ENCODE measurements around the gene TSPEAR.
"Not testable (repeated sequence)": the region's sequence is repeated elsewhere in the genome, so short reads cannot be mapped to it uniquely, and the experiment has no call there.

Gene TSPEAR

GRCh38 chr21:44643741-44644310 lies 67.5 kb downstream of the TSPEAR start:
- no peaks in the 10 kb centered on the region for H3K9me2 ChIP-seq (replicated peaks; ENCODE audit: control insufficient read depth, low read length)
- no peaks in the 10 kb centered on the region for H3K36me3 ChIP-seq (ENCODE audit: control insufficient read depth, low read length)
- H3K9me3 ChIP-seq (ENCODE audit: control insufficient read depth, insufficient read depth, low read length), result peaks cover 12% of the 10 kb centered on the region; the same call in 1 of the 2 replicates
- H3K27me3 ChIP-seq (ENCODE audit: control insufficient read depth, low read length), result no peaks in the 10 kb centered on the region
- H3K4me1 ChIP-seq (ENCODE audit: control insufficient read depth, low read length), result no peaks in the 10 kb centered on the region
- H3K4me3 ChIP-seq (ENCODE audit: low read length), result no peak overlapping the region
- no peaks in the 10 kb centered on the region for H4K20me1 ChIP-seq (ENCODE audit: control insufficient read depth, insufficient read depth, low read depth, low read length)
- no peaks in the 10 kb centered on the region for H3K79me2 ChIP-seq (ENCODE audit: control insufficient read depth, low read length)
- no peaks in the 10 kb centered on the region for H3F3A ChIP-seq (ENCODE audit: control insufficient read depth, insufficient read depth)
- TF ChIP-seq EZH2phosphoT487 (IDR thresholded peaks at IDR 0.05; ENCODE audit: borderline replicate concordance, low read length) (no peak), CTCF (IDR thresholded peaks at IDR 0.05; ENCODE audit: low read depth, low read length, poor library complexity, severe bottlenecking) (no peak)
- no peak overlapping the region for H3K27ac ChIP-seq (ENCODE audit: low read depth, low read length)
- H3K4me2 ChIP-seq (ENCODE audit: low read length), result no peak overlapping the region

- TF ChIP-seq CTCF (IDR thresholded peaks at IDR 0.05; ENCODE audit: low read depth, low read length, poor library complexity, severe bottlenecking), result no peak
- TF ChIP-seq EZH2phosphoT487 (IDR thresholded peaks at IDR 0.05; ENCODE audit: borderline replicate concordance, low read length), result no peak
- Histone ChIP-seq H3K79me2 (ENCODE audit: control insufficient read depth, low read length) (no peaks in the 10 kb centered on the region), H3K27me3 (ENCODE audit: control insufficient read depth, low read length) (no peaks in the 10 kb centered on the region), H3K4me3 (ENCODE audit: low read length) (no peak overlapping the region), H3K4me2 (ENCODE audit: low read length) (no peak overlapping the region), H3K9me2 (replicated peaks; ENCODE audit: control insufficient read depth, low read length) (no peaks in the 10 kb centered on the region), H3F3A (ENCODE audit: control insufficient read depth, insufficient read depth) (no peaks in the 10 kb centered on the region), H3K36me3 (ENCODE audit: control insufficient read depth, low read length) (no peaks in the 10 kb centered on the region), H3K4me1 (ENCODE audit: control insufficient read depth, low read length) (no peaks in the 10 kb centered on the region), H3K9me3 (ENCODE audit: control insufficient read depth, insufficient read depth, low read length) (peaks cover 12% of the 10 kb centered on the region; the same call in 1 of the 2 replicates), H4K20me1 (ENCODE audit: control insufficient read depth, insufficient read depth, low read depth, low read length) (no peaks in the 10 kb centered on the region), H3K27ac (ENCODE audit: low read depth, low read length) (no peak overlapping the region)
Observed at GRCh38 chr21:44640761-44641160, 70.6 kb downstream of the TSPEAR start.

GRCh38 chr21:44639331-44639655 lies 72.1 kb downstream of the TSPEAR start:
- TF ChIP-seq CTCF (IDR thresholded peaks at IDR 0.05; ENCODE audit: low read depth, low read length, poor library complexity, severe bottlenecking) (no peak), EZH2phosphoT487 (IDR thresholded peaks at IDR 0.05; ENCODE audit: borderline replicate concordance, low read length) (no peak)
- H3F3A ChIP-seq (ENCODE audit: control insufficient read depth, insufficient read depth), result no peaks in the 10 kb centered on the region
- H3K27ac ChIP-seq (ENCODE audit: low read depth, low read length), result no peak overlapping the region
- no peaks in the 10 kb centered on the region for H3K79me2 ChIP-seq (ENCODE audit: control insufficient read depth, low read length)
- H3K9me3 ChIP-seq (ENCODE audit: control insufficient read depth, insufficient read depth, low read length), result peaks cover 4% of the 10 kb centered on the region; the same call in 1 of the 2 replicates
- H3K9me2 ChIP-seq (replicated peaks; ENCODE audit: control insufficient read depth, low read length), result no peaks in the 10 kb centered on the region
- H3K4me1 ChIP-seq (ENCODE audit: control insufficient read depth, low read length), result no peaks in the 10 kb centered on the region
- H3K36me3 ChIP-seq (ENCODE audit: control insufficient read depth, low read length), result no peaks in the 10 kb centered on the region
- no peaks in the 10 kb centered on the region for H3K27me3 ChIP-seq (ENCODE audit: control insufficient read depth, low read length)
- no peaks in the 10 kb centered on the region for H4K20me1 ChIP-seq (ENCODE audit: control insufficient read depth, insufficient read depth, low read depth, low read length)
- H3K4me2 ChIP-seq (ENCODE audit: low read length), result no peak overlapping the region
- H3K4me3 ChIP-seq (ENCODE audit: low read length), result no peak overlapping the region

GRCh38 chr21:44638506-44639330 lies 72.7 kb downstream of the TSPEAR start:
- not testable (repeated sequence) for H3K36me3 ChIP-seq (ENCODE audit: control insufficient read depth, low read length); H3K9me2 ChIP-seq (replicated peaks; ENCODE audit: control insufficient read depth, low read length); H4K20me1 ChIP-seq (ENCODE audit: control insufficient read depth, insufficient read depth, low read depth, low read length); H3K9me3 ChIP-seq (ENCODE audit: control insufficient read depth, insufficient read depth, low read length); H3F3A ChIP-seq (ENCODE audit: control insufficient read depth, insufficient read depth); H3K27ac ChIP-seq (ENCODE audit: low read depth, low read length); H3K27me3 ChIP-seq (ENCODE audit: control insufficient read depth, low read length); H3K4me1 ChIP-seq (ENCODE audit: control insufficient read depth, low read length); H3K4me2 ChIP-seq (ENCODE audit: low read length); H3K79me2 ChIP-seq (ENCODE audit: control insufficient read depth, low read length); H3K4me3 ChIP-seq (ENCODE audit: low read length)

- H3K4me2 ChIP-seq (ENCODE audit: low read length); H3K27me3 ChIP-seq (ENCODE audit: control insufficient read depth, low read length); H3K4me1 ChIP-seq (ENCODE audit: control insufficient read depth, low read length); H3K27ac ChIP-seq (ENCODE audit: low read depth, low read length); H3F3A ChIP-seq (ENCODE audit: control insufficient read depth, insufficient read depth); H3K79me2 ChIP-seq (ENCODE audit: control insufficient read depth, low read length); H3K36me3 ChIP-seq (ENCODE audit: control insufficient read depth, low read length); H4K20me1 ChIP-seq (ENCODE audit: control insufficient read depth, insufficient read depth, low read depth, low read length); H3K4me3 ChIP-seq (ENCODE audit: low read length); H3K9me3 ChIP-seq (ENCODE audit: control insufficient read depth, insufficient read depth, low read length); H3K9me2 ChIP-seq (replicated peaks; ENCODE audit: control insufficient read depth, low read length): not testable (repeated sequence)
Observed at GRCh38 chr21:44637851-44638348, 73.5 kb downstream of the TSPEAR start.

Data from DOHH2 (cell line).